GM18498 (cell line): ENCODE measurements around the gene CCM2.

Experiments
- ATAC-seq: cut with Tn5 transposase; IDR thresholded peaks from one replicate; pipeline ENCODE4 v1.9.1; 2021; ENCODE audit warnings: mild to moderate bottlenecking, moderate library complexity; ENCODE audit not compliant: unreplicated experiment

CCM2 gene

GRCh38 chr7:45078125-45078681 lies 78.2 kb downstream of the CCM2 start:
- ATAC-seq: no peak

GRCh38 chr7:45080265-45080957 lies 80.4 kb downstream of the CCM2 start:
- ATAC-seq: no peak

GRCh38 chr7:45080958-45081669 lies 81.1 kb downstream of the CCM2 start:
- no peak for ATAC-seq

- no peak for ATAC-seq
Measured at GRCh38 chr7:45081670-45081974, 81.6 kb downstream of the CCM2 start.

GRCh38 chr7:45082031-45082830 lies 82.2 kb downstream of the CCM2 start:
- no peak for ATAC-seq

- no peak for ATAC-seq
Measured at GRCh38 chr7:45082831-45083331, 82.9 kb downstream of the CCM2 start.

- ATAC-seq: no peak
Measured at GRCh38 chr7:45084336-45084735, 84.3 kb downstream of the CCM2 start.

- no peak for ATAC-seq
Measured at GRCh38 chr7:45084901-45085618, 85.1 kb downstream of the CCM2 start.

GRCh38 chr7:45085619-45086200 lies 85.7 kb downstream of the CCM2 start:
- no peak for ATAC-seq

GRCh38 chr7:45086331-45087065 lies 86.5 kb downstream of the CCM2 start:
- ATAC-seq: no peak

GRCh38 chr7:45087301-45088145 lies 87.5 kb downstream of the CCM2 start:
- no peak for ATAC-seq

- ATAC-seq: no peak
Measured at GRCh38 chr7:45088146-45088701, 88.2 kb downstream of the CCM2 start.

- no peak for ATAC-seq
Measured at GRCh38 chr7:45088821-45089340, 88.9 kb downstream of the CCM2 start, which contains the start of gene NACAD. TSS of gene NACAD (minus strand) at chr7:45088969. CDS start at chr7:45088894, 75 bp downstream.

- ATAC-seq: no peak
Measured at GRCh38 chr7:45089341-45089891, 89.4 kb downstream of the CCM2 start.

- ATAC-seq: no peak
Measured at GRCh38 chr7:45092100-45092930, 92.3 kb downstream of the CCM2 start.

GRCh38 chr7:45092931-45093235 lies 92.9 kb downstream of the CCM2 start:
- ATAC-seq: no peak
